K562 (cell line): ENCODE measurements around the gene CCNY. TPM values are rescaled to one million over a fixed set of nuclear protein-coding genes. Genes with fewer than 3 reads are reported as not detected.

Experiments
- ATAC-seq: fragments of 200-7000 bp; cut with Tn5 transposase; 3 replicates; pipeline ENCODE4 v1.9.1; 2020; ENCODE audit warnings: moderate library complexity
- BruUV-seq: library from RNA; stranded (reverse); fragments of 400-500 nt; replicated peaks from 2 replicates; lab custom pipeline; 2021; lab: Mats Ljungman, UMichigan
- CTCF ChIA-PET: fragments of 300-600 bp; formaldehyde crosslinking; extraction: SDS; loops from one replicate; lab custom pipeline; 2021; ENCODE audit warnings: low intra/inter-chr PET ratio; lab: Yijun Ruan, JAX
- POLR2A ChIA-PET: fragments of 300-600, 350-650 bp; sonication (Branson Sonifier 250); formaldehyde crosslinking; extraction: SDS; loops from one replicate; lab custom pipeline; 2021; ENCODE audit warnings: antibody characterized with exemption, inconsistent platforms; lab: Yijun Ruan, JAX
- DNase-seq, 4 experiments: peaks; one replicate each; pipeline versions ENCODE4 v3.0.0 to v3.0.0-alpha.2; 2011 to 2018; ENCODE audit warnings: low spot score in 3 of 4, mixed read lengths in 3 of 4; ENCODE audit errors: extremely low read depth in 1 of 4
- FAIRE-seq: peaks from 2 replicates; lab custom pipeline; 2011; peaks lifted over from hg19 to GRCh38; lab: Jason Lieb, UNC
- H2AFZ ChIP-seq: 2 replicates; pipeline ENCODE4 v1.6.0; 2011; ENCODE audit warnings: low read depth, low read length, control low read depth, inconsistent platforms
- H3K27ac ChIP-seq: fragments of 200-600 bp; 3 replicates; pipeline ENCODE4 v1.8.0; 2011; ENCODE audit warnings: low read depth, mild to moderate bottlenecking, control low read depth, inconsistent platforms, low read length, moderate library complexity, mixed read lengths; ENCODE audit errors: extremely low read depth
- H3K27me3 ChIP-seq, 2 experiments: fragments of 300-600 bp in 1 of 2; 2 replicates in 1 of 2; 3 replicates in 1 of 2; pipeline versions ENCODE4 v1.6.0 to v1.8.0; 2011; ENCODE audit warnings: inconsistent platforms in 2 of 2, low read length in 2 of 2, mild to moderate bottlenecking in 1 of 2, mixed read lengths in 1 of 2, moderate library complexity in 1 of 2; ENCODE audit not compliant: control insufficient read depth in 2 of 2, insufficient read depth in 2 of 2
- H3K36me3 ChIP-seq: fragments of 300-600 bp; 3 replicates; pipeline ENCODE4 v1.8.0; 2011; ENCODE audit warnings: mild to moderate bottlenecking, low read length, inconsistent platforms; ENCODE audit not compliant: control insufficient read depth, insufficient read depth
- H3K4me1 ChIP-seq, 2 experiments: fragments of 200-600 bp in 1 of 2; replicated peaks in 1 of 2; 2 replicates in 1 of 2; 3 replicates in 1 of 2; pipeline versions ENCODE4 v1.5.1 to v1.8.0; 2011; ENCODE audit warnings: inconsistent platforms in 2 of 2, low read length in 2 of 2, mild to moderate bottlenecking in 1 of 2, mixed read lengths in 1 of 2, moderate library complexity in 1 of 2; ENCODE audit not compliant: control insufficient read depth in 2 of 2, insufficient read depth in 2 of 2
- H3K4me2 ChIP-seq: 2 replicates; pipeline ENCODE4 v1.6.1; 2011; ENCODE audit warnings: low read length, control low read depth, inconsistent platforms, mixed read lengths; ENCODE audit not compliant: insufficient read depth
- H3K4me3 ChIP-seq: fragments of 200-600 bp; sonication (generic), shearing (Covaris generic); 2 replicates; pipeline ENCODE4 v1.5.1; 2016; ENCODE audit warnings: control low read depth, inconsistent platforms
- H3K79me2 ChIP-seq: fragments of 200-600 bp; 3 replicates; pipeline ENCODE4 v1.8.0; 2011; ENCODE audit warnings: low read length, inconsistent platforms; ENCODE audit not compliant: control insufficient read depth, insufficient read depth
- H3K9ac ChIP-seq, 2 experiments: 2 replicates each; pipeline versions ENCODE4 v1.6.0 to v1.6.1; 2011; ENCODE audit warnings: low read depth in 2 of 2, low read length in 2 of 2, control low read depth in 1 of 2, inconsistent platforms in 1 of 2, mild to moderate bottlenecking in 1 of 2, mixed read lengths in 1 of 2; ENCODE audit not compliant: insufficient read depth in 1 of 2
- H3K9me1 ChIP-seq: one replicate; pipeline ENCODE4 v1.6.0; 2011; ENCODE audit warnings: inconsistent platforms, mild to moderate bottlenecking, low read length, moderate library complexity; ENCODE audit not compliant: control insufficient read depth, insufficient read depth
- H3K9me3 ChIP-seq: replicated peaks from 2 replicates; pipeline ENCODE4 v1.5.1; 2011; ENCODE audit warnings: low read depth, low read length, inconsistent platforms; ENCODE audit not compliant: control insufficient read depth, insufficient read depth
- H4K20me1 ChIP-seq: replicated peaks from 2 replicates; pipeline ENCODE4 v1.6.1; 2011; ENCODE audit warnings: low read length, inconsistent platforms, mixed read lengths; ENCODE audit not compliant: control insufficient read depth, insufficient read depth
- BDP1 ChIP-seq: IDR thresholded peaks from 3 replicates; pipeline ENCODE4 v1.6.1; 2011; ENCODE audit not compliant: insufficient read length, insufficient read depth
- NEUROD1 ChIP-seq: fragments of 150-350 bp; IDR thresholded peaks from 2 replicates; pipeline ENCODE4 v1.6.1; 2014; ENCODE audit warnings: borderline replicate concordance, low read length, low read depth; ENCODE audit not compliant: partially characterized antibody
- NFE2L1 ChIP-seq: fragments of 450-650 bp; IDR thresholded peaks from 2 replicates; pipeline ENCODE4 v1.6.1; 2016; ENCODE audit warnings: missing genetic modification characterization, low read depth, mild to moderate bottlenecking, missing compliant biosample characterization, moderate library complexity, borderline replicate concordance
- POLR3G ChIP-seq: IDR thresholded peaks from 2 replicates; pipeline ENCODE4 v1.6.1; 2011; ENCODE audit not compliant: insufficient read length, insufficient replicate concordance; ENCODE audit errors: extremely low read depth
- ZNF76 ChIP-seq: fragments of 250-450 bp; sonication (Bioruptor Pico); IDR thresholded peaks from 2 replicates; pipeline ENCODE4 v1.4.0; 2020; ENCODE audit warnings: mild to moderate bottlenecking, moderate library complexity, borderline replicate concordance
- WGBS: fragments of 100-300 bp; shearing (Covaris generic); methylation state at CpG from one replicate; pipeline ENCODE4 v1.1.6; 2016; ENCODE audit warnings: low coverage, mixed read lengths; ENCODE audit not compliant: insufficient coverage; ENCODE audit errors: missing lambda C conversion rate; 5-methylcytosine and 5-hydroxymethylcytosine counted together
- in situ Hi-C: fragments of 300-500 bp; cut with MboI; formaldehyde crosslinking; loops from 4 replicates; pipeline ENCODE4 v1.15.0; 2018; ENCODE audit warnings: inconsistent platforms, mixed read lengths
- intact Hi-C: fragments of 100-400 bp; cut with micrococcal nuclease; formaldehyde crosslinking; loops from 2 replicates; pipeline ENCODE4 v1.14.2; 2022
- polyA plus RNA-seq, 8 experiments: library from polyadenylated mRNA; depleted of rRNA in 4 of 8; stranded (reverse) in 5 of 8; unstranded in 3 of 8; fragments of >200 nt; fragmentation: Nextera tagmentation in 2 of 8; fragmentation: Illumina TruSeq in 1 of 8; extraction: Ambion mirVana in 2 of 8; extraction: Trizol in 1 of 8; gene quantifications; 2 replicates each; pipeline versions ENCODE4 v1.2.1 to v1.2.3, GENCODE V29; 2011 to 2014; ENCODE audit warnings: inconsistent platforms in 1 of 8, missing spikeins in 1 of 8
- total RNA-seq, 7 experiments: library from RNA; depleted of rRNA in 6 of 7; stranded (reverse); fragments of >200 nt in 6 of 7; fragmentation: Illumina TruSeq in 2 of 7; extraction: Trizol in 2 of 7; gene quantifications; 2 replicates each; pipeline versions ENCODE4 v1.2.1 to v1.2.3, GENCODE V29; 2011 to 2021; ENCODE audit warnings: low replicate concordance in 1 of 7
- TF ChIP-seq, protein P1 (sequence below): sonication (generic); formaldehyde crosslinking; IDR thresholded peaks from 2 replicates; pipeline ENCODE4 v1.8.1; 2022; ENCODE audit warnings: missing genetic modification reagents
- TF ChIP-seq, protein P2 (sequence below), 2 experiments: fragments of 450-650 bp; IDR thresholded peaks; 2 replicates each; pipeline ENCODE4 v1.6.1; 2018; ENCODE audit warnings: mild to moderate bottlenecking in 2 of 2, low read depth in 1 of 2; ENCODE audit not compliant: partially characterized antibody in 2 of 2
- TF ChIP-seq, protein P3 (sequence below): fragments of 250-450 bp; sonication (Bioruptor Pico); IDR thresholded peaks from 2 replicates; pipeline ENCODE4 v1.5.0; 2022; ENCODE audit warnings: mild to moderate bottlenecking

The CCNY gene
- total and polyA plus RNA-seq, 9 of the 15 experiments (the other 6 are each of a cell fraction or from before 2014, with no cell fraction given) = 8.4 to 109 (median 38.6) TPM

DNA sequence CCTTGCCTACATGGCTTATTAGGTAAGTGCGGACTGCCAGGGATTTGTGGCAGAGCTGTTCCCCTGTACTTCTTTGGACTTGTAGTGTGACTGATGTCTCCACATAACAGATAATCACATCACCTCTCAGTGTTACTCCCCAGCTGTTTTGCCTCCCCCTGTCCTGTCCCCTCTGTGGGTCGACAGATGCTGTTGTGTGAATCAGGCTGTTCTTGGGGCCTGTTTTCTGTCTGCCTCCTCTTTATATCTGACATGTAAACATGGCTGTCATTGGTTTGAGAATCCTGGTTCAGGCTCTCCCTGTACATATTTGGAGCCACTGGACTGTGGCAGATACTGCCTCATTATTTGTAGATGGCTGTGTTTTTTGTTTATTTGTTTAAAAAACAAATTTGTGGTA, 22.7 kb downstream of the CCNY start (continued):
- TF ChIP-seq NFE2L1 (no peak), NEUROD1 (no peak), BDP1 (no peak)
- TF ChIP-seq, protein P1, sequence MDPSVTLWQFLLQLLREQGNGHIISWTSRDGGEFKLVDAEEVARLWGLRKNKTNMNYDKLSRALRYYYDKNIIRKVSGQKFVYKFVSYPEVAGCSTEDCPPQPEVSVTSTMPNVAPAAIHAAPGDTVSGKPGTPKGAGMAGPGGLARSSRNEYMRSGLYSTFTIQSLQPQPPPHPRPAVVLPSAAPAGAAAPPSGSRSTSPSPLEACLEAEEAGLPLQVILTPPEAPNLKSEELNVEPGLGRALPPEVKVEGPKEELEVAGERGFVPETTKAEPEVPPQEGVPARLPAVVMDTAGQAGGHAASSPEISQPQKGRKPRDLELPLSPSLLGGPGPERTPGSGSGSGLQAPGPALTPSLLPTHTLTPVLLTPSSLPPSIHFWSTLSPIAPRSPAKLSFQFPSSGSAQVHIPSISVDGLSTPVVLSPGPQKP (CRISPR knock-in tag) = no peak
- TF ChIP-seq, all 486 proteins: peak for 0

DNA sequence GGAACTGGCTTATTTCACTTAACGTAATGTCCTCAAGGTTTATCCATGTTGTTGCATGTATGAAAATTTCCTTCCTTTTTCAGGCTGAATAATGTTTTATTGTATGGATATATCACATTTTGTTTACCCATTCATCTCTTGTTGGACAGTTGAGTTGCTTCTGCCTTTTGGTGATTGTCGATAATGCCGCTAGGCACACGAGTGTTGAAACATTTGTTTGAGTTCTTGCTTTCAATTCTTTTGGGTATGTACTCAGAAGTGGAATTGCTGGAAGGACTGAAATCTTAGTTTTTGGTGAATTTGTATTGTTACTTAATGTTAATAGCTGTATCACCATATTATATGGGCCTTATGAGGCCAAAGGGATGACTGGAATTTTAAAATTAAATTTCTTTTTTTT, 23.6 kb downstream of the CCNY start:
- no TSS peak for BruUV-seq
- Histone ChIP-seq H3K9ac (no peak overlapping the region), H3K4me2 (no peak overlapping the region), H3K27me3 (no peaks in the 10 kb centered on the region), H3K9me1 (peaks cover 10% of the 10 kb centered on the region), H4K20me1 (peaks cover 18% of the 10 kb centered on the region; the same call in 1 of the 2 replicates), H3K36me3 (peaks cover 4% of the 10 kb centered on the region; the same call in 1 of the 3 replicates), H3K4me1 (peaks cover 7 to 11% of the 10 kb centered on the region in 2 experiments), H3K27ac (no peak overlapping the region), H2AFZ (no peak overlapping the region), H3K79me2 (peaks cover 99% of the 10 kb centered on the region), H3K9me3 (no peaks in the 10 kb centered on the region), H3K4me3 (no peak overlapping the region)
- POLR2A ChIA-PET = interaction anchor here (1.8 kb wide), 1 partner anchor 9 kb away, joined by 6 read pairs; no protein-coding TSS in a partner anchor
- ATAC-seq (no peak), DNase-seq (no peak), FAIRE-seq (no peak)
- intact Hi-C loops (no loop called here), in situ Hi-C loops (no loop called here)
- CTCF ChIA-PET = no interaction called here
- 89% methylated on average over 4 of the region's 4 CpGs for WGBS
- TF ChIP-seq, protein P2, sequence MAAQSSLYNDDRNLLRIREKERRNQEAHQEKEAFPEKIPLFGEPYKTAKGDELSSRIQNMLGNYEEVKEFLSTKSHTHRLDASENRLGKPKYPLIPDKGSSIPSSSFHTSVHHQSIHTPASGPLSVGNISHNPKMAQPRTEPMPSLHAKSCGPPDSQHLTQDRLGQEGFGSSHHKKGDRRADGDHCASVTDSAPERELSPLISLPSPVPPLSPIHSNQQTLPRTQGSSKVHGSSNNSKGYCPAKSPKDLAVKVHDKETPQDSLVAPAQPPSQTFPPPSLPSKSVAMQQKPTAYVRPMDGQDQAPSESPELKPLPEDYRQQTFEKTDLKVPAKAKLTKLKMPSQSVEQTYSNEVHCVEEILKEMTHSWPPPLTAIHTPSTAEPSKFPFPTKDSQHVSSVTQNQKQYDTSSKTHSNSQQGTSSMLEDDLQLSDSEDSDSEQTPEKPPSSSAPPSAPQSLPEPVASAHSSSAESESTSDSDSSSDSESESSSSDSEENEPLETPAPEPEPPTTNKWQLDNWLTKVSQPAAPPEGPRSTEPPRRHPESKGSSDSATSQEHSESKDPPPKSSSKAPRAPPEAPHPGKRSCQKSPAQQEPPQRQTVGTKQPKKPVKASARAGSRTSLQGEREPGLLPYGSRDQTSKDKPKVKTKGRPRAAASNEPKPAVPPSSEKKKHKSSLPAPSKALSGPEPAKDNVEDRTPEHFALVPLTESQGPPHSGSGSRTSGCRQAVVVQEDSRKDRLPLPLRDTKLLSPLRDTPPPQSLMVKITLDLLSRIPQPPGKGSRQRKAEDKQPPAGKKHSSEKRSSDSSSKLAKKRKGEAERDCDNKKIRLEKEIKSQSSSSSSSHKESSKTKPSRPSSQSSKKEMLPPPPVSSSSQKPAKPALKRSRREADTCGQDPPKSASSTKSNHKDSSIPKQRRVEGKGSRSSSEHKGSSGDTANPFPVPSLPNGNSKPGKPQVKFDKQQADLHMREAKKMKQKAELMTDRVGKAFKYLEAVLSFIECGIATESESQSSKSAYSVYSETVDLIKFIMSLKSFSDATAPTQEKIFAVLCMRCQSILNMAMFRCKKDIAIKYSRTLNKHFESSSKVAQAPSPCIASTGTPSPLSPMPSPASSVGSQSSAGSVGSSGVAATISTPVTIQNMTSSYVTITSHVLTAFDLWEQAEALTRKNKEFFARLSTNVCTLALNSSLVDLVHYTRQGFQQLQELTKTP (IDR thresholded peaks at IDR 0.05; ENCODE audit: low read depth in 1 of 2, partially characterized antibody in 2 of 2) = no peak
- TF ChIP-seq ZNF76 (CRISPR knock-in tag) = no peak
- TF ChIP-seq POLR3G = no peak
- TF ChIP-seq, protein P3, sequence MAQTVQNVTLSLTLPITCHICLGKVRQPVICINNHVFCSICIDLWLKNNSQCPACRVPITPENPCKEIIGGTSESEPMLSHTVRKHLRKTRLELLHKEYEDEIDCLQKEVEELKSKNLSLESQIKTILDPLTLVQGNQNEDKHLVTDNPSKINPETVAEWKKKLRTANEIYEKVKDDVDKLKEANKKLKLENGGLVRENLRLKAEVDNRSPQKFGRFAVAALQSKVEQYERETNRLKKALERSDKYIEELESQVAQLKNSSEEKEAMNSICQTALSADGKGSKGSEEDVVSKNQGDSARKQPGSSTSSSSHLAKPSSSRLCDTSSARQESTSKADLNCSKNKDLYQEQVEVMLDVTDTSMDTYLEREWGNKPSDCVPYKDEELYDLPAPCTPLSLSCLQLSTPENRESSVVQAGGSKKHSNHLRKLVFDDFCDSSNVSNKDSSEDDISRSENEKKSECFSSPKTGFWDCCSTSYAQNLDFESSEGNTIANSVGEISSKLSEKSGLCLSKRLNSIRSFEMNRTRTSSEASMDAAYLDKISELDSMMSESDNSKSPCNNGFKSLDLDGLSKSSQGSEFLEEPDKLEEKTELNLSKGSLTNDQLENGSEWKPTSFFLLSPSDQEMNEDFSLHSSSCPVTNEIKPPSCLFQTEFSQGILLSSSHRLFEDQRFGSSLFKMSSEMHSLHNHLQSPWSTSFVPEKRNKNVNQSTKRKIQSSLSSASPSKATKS = no peak
